GM12892 (cell line): Measurements from ENCODE around the gene FAM50B.

Experiments used
- POLR2A ChIP-seq: IDR thresholded peaks from 2 replicates; pipeline ENCODE4 v1.6.1; 2011; ENCODE audit warnings: low read depth, low read length, control low read depth
- POLR2AphosphoS5 ChIP-seq: IDR thresholded peaks from 2 replicates; pipeline ENCODE4 v1.6.1; 2011; ENCODE audit warnings: low read depth, low read length, control low read depth
- TAF1 ChIP-seq: IDR thresholded peaks from 2 replicates; pipeline ENCODE4 v1.6.1; 2011; ENCODE audit warnings: low read depth, mild to moderate bottlenecking, control low read depth, low read length, borderline replicate concordance

DNA sequence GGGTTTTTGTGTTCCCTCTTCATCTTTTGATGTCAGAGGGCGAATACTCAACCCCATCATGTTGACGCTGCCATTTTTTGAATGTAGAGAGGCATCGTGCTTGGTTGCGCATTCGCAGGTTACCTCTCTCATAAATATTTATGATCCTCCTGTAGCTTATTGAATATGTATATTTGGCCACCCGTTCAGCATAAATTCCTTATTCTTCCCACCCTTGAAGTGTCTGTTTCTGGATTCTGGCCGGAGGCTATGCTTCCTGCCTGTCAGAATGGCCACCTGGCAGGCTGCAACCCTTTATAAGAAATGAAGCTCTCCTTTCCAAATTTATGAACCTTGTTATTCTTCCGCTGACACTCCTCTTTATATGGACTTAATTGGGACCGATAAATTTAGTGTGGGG is 40.9 kb downstream of the FAM50B start:
- TF ChIP-seq POLR2A (no peak), POLR2AphosphoS5 (no peak), TAF1 (no peak)
